ENCODE results near the gene DUSP28. TPM values are rescaled to one million over a fixed set of nuclear protein-coding genes. Genes with fewer than 3 reads are reported as not detected.

DUSP28 gene
- polyA plus RNA-seq, 1 experiment, result 6.1 TPM

DNA sequence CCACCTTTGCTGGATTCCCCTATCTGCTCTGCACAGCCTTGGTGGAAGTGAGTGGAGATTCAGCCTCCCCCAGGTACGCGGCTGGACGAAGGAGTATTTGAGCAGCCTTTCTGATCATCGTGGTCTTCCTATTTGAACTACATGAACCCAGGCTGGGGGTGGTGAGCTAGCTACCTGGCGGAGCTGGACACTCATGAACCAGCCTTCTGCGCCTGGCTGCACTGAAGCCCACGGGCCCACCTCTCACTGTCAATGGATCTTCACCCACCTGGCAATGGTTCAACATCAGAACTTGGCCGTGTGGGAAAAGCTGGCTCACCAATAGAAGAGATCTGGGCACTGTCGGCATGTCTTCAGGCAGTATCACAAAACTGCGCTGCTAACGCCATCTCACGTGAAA is 37.8 kb upstream of the DUSP28 start:
- no peak for DNase-seq (ENCODE audit: low read depth, low spot score)
- Histone ChIP-seq H3K4me3 (ENCODE audit: low read depth, low read length) (no peak overlapping the region), H3K27ac (ENCODE audit: low read depth, low read length) (no peak overlapping the region), H3K27me3 (ENCODE audit: control insufficient read depth, insufficient read depth, low read length) (peaks cover 2% of the 10 kb centered on the region), H3K9me3 (ENCODE audit: control insufficient read depth, insufficient read depth, low read length) (peaks cover 50% of the 10 kb centered on the region)
- ChIA-PET POLR2A (no interaction called here), CTCF (interaction anchor here (1.8 kb wide), 1 partner anchor 8 kb away, joined by 10 read pairs; no protein-coding TSS in a partner anchor)
- TF ChIP-seq, protein P1, sequence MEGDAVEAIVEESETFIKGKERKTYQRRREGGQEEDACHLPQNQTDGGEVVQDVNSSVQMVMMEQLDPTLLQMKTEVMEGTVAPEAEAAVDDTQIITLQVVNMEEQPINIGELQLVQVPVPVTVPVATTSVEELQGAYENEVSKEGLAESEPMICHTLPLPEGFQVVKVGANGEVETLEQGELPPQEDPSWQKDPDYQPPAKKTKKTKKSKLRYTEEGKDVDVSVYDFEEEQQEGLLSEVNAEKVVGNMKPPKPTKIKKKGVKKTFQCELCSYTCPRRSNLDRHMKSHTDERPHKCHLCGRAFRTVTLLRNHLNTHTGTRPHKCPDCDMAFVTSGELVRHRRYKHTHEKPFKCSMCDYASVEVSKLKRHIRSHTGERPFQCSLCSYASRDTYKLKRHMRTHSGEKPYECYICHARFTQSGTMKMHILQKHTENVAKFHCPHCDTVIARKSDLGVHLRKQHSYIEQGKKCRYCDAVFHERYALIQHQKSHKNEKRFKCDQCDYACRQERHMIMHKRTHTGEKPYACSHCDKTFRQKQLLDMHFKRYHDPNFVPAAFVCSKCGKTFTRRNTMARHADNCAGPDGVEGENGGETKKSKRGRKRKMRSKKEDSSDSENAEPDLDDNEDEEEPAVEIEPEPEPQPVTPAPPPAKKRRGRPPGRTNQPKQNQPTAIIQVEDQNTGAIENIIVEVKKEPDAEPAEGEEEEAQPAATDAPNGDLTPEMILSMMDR (IDR thresholded peaks at IDR 0.05; ENCODE audit: low read depth, low read length), result no peak

DNA sequence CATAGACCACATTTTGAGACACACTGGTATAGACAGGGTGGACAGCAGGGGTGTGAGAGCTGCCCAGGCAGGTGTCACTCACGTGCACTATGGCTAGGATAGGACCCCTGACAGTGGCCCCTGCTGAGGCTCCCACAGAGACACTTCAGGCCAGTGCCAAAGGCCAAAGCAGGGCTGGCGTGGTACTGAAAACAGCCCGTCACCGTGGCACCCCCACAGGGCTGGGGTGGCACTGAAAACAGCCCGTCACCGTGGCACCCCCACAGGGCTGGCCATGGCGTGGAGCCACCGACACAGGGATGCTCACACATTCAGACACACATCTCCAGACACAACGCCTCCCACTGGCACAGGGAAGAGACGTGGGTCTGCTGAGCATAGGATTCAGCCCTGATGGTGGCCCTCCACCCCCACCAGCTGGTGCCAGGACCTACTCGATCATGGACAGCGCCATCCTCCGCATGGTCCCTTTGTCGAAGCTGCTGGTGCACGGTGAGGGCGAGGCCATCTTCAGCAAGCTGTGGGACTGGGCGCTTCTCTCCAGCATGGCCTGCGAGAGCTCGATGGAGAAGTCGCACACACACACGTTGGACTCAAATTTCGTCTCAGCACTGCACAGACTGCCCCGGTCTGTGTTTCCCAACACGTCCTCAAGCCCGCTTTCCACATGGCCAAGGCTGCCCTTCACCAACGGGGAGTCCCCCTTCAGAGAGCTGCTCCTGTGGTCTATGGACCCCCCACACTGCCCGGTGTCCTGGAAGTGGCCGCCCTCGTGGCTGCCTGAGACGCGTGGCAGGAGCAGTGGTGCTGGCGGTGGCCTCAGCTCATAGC is 36.5 kb upstream of the DUSP28 start:
- DNase-seq (ENCODE audit: low read depth, low spot score), result no peak
- POLR2A ChIA-PET, result no interaction called here

DNA sequence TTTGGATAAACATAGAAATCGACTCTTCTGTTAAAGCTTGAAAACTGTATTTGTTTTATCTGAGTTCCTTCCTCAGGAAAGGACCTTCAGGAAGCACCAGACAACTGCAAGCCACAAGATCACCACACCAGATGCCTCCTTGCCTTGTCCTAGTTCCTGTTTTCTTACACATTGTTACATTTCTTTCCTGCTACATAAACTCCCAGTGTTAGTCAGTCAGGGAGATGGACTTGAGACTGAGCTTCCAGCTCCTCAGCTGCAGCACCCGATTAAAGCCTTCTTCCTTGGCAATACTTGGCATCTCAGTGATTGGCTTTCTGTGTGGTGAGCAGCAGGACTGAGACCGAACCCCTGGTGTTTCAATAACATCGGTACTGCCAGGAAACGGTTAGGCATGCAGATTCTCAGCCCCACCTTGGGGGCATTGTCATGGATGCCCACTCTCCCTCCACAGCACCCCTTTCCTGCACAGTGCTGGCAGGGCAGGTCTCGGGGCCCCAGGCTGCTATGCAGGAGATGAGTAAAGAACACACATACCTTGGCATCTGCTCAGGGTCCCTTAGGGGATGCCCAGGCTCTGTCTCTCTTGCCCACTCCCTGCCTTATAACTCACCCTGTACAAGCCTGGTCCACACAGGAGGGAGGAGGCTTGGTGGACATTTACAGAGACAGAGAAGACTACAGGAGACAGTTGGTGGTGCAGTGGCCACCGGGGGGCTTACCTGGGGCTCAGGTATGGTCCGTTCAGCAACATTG is 35.0 kb upstream of the DUSP28 start:
- DNase-seq (ENCODE audit: low read depth, low spot score), result no peak
- no peak overlapping the region for H3K4me3 ChIP-seq (ENCODE audit: low read depth, low read length)
- TF ChIP-seq, protein P1 (IDR thresholded peaks at IDR 0.05; ENCODE audit: low read depth, low read length), result no peak
- H3K27me3 ChIP-seq (ENCODE audit: control insufficient read depth, insufficient read depth, low read length), result no peaks in the 10 kb centered on the region
- POLR2A ChIA-PET, result no interaction called here
- CTCF ChIA-PET, result interaction anchor here (0.8 to 2.0 kb wide), 2 partner anchors 11 to 42 kb away, joined by 4 to 10 read pairs; no protein-coding TSS in a partner anchor
- H3K9me3 ChIP-seq (ENCODE audit: control insufficient read depth, insufficient read depth, low read length), result peaks cover 65% of the 10 kb centered on the region
- H3K27ac ChIP-seq (ENCODE audit: low read depth, low read length), result no peak overlapping the region

More for the DNA sequence above, 36.5 kb upstream of the DUSP28 start:
- Histone ChIP-seq H3K4me3 (ENCODE audit: low read depth, low read length) (no peak overlapping the region), H3K9me3 (ENCODE audit: control insufficient read depth, insufficient read depth, low read length) (peaks cover 55% of the 10 kb centered on the region), H3K27ac (ENCODE audit: low read depth, low read length) (no peak overlapping the region), H3K27me3 (ENCODE audit: control insufficient read depth, insufficient read depth, low read length) (peaks cover 2% of the 10 kb centered on the region)
- CTCF ChIA-PET, result interaction anchor here (0.8 to 2.0 kb wide), 2 partner anchors 10 to 43 kb away, joined by 4 to 10 read pairs; no protein-coding TSS in a partner anchor
- TF ChIP-seq, protein P1 (IDR thresholded peaks at IDR 0.05; ENCODE audit: low read depth, low read length), result no peak

DNA sequence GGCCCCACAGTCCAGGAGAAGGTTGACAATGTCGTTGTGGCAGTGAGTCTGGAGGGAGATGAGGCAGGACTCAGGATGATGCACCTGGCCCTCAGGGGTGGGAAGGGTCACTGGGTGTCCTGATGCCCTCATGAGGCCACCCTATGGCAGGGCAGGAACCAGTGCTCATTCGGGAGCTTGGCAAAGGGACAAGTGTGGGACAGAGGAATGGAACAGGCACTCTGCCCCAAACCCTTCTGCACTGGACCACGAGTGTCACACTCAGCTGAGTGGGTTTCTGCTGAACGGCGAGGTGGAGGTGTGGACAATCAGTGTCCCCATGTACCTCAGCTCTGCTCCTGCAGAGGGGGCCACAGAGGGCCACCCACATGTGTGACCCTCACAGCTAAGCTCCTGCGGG is 34.4 kb upstream of the DUSP28 start:
- POLR2A ChIA-PET, result no interaction called here
- no peak for DNase-seq (ENCODE audit: low read depth, low spot score)
- H3K27me3 ChIP-seq (ENCODE audit: control insufficient read depth, insufficient read depth, low read length), result no peaks in the 10 kb centered on the region
- H3K27ac ChIP-seq (ENCODE audit: low read depth, low read length), result no peak overlapping the region
- peaks cover 66% of the 10 kb centered on the region for H3K9me3 ChIP-seq (ENCODE audit: control insufficient read depth, insufficient read depth, low read length)
- TF ChIP-seq, protein P1 (IDR thresholded peaks at IDR 0.05; ENCODE audit: low read depth, low read length), result no peak
- no peak overlapping the region for H3K4me3 ChIP-seq (ENCODE audit: low read depth, low read length)
- CTCF ChIA-PET, result no interaction called here

DNA sequence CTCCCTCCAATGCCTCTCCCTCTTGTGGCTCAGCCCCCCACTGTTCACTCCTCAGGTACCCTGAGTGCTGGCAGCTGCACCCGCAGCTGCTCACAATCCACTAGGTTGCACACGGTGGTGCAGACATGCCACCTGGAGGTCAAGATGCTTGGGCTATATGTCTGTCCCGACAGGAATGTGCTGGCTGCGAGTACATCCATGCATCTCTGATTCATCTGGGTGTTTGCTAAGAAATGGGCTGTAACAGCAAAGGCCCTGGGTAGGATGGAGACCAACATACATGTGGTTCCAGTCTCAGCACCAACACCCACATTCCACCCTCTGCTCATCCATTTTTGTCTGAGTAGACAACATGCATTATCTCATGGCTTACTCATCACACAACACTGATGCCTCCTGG is 33.6 kb upstream of the DUSP28 start:
- CTCF ChIA-PET, result no interaction called here

More for the DNA sequence above, 33.6 kb upstream of the DUSP28 start:
- Histone ChIP-seq H3K4me3 (ENCODE audit: low read depth, low read length) (no peak overlapping the region), H3K27me3 (ENCODE audit: control insufficient read depth, insufficient read depth, low read length) (no peaks in the 10 kb centered on the region), H3K9me3 (ENCODE audit: control insufficient read depth, insufficient read depth, low read length) (peaks cover 62% of the 10 kb centered on the region), H3K27ac (ENCODE audit: low read depth, low read length) (no peak overlapping the region)
- POLR2A ChIA-PET, result no interaction called here
- TF ChIP-seq, protein P1 (IDR thresholded peaks at IDR 0.05; ENCODE audit: low read depth, low read length), result no peak
- no peak for DNase-seq (ENCODE audit: low read depth, low spot score)
